ENCODE measurements around the gene SVEP1.

Gene SVEP1

GRCh38 chr9:110566156-110566555 is 13.4 kb downstream of the SVEP1 start:
- no peak overlapping the region for H3K4me3 ChIP-seq (replicated peaks in 1 of 2; ENCODE audit: low read depth in 2 of 2, low read length in 2 of 2)
- DNase-seq (ENCODE audit: low read depth in 2 of 2): no peak

GRCh38 chr9:110561826-110562225 is 17.7 kb downstream of the SVEP1 start:
- no peak overlapping the region for H3K4me3 ChIP-seq (replicated peaks in 1 of 2; ENCODE audit: low read depth in 2 of 2, low read length in 2 of 2)
- peak in 1 of 2 donors; percentile 11 for DNase-seq (ENCODE audit: low read depth in 2 of 2)
- TF ChIP-seq CTCF (IDR thresholded peaks at IDR 0.05; ENCODE audit: low read depth, low read length): no peak

More at GRCh38 chr9:110566156-110566555, 13.4 kb downstream of the SVEP1 start:
- no peak for TF ChIP-seq CTCF (IDR thresholded peaks at IDR 0.05; ENCODE audit: low read depth, low read length)

- peak in 1 of 2 donors; percentile 74 for DNase-seq (ENCODE audit: low read depth in 2 of 2)
- no peak for TF ChIP-seq CTCF (IDR thresholded peaks at IDR 0.05; ENCODE audit: low read depth, low read length)
Observed at GRCh38 chr9:110559869-110560268, 19.7 kb downstream of the SVEP1 start.

GRCh38 chr9:110555551-110556331 is 23.8 kb downstream of the SVEP1 start:
- no peak overlapping the region for H3K4me3 ChIP-seq (replicated peaks in 1 of 2; ENCODE audit: low read depth in 2 of 2, low read length in 2 of 2)
- no peak for TF ChIP-seq CTCF (IDR thresholded peaks at IDR 0.05; ENCODE audit: low read depth, low read length)
- peak; percentile 95 to 97 for DNase-seq (ENCODE audit: low read depth in 2 of 2)

More at GRCh38 chr9:110559869-110560268, 19.7 kb downstream of the SVEP1 start:
- no peak overlapping the region for H3K4me3 ChIP-seq (replicated peaks in 1 of 2; ENCODE audit: low read depth in 2 of 2, low read length in 2 of 2)

- no peak for TF ChIP-seq CTCF (IDR thresholded peaks at IDR 0.05; ENCODE audit: low read depth, low read length)
- peak in 1 of 2 donors; percentile 12 for DNase-seq (ENCODE audit: low read depth in 2 of 2)
- H3K4me3 ChIP-seq (replicated peaks in 1 of 2; ENCODE audit: low read depth in 2 of 2, low read length in 2 of 2): no peak overlapping the region
Observed at GRCh38 chr9:110546411-110546871, 33.1 kb downstream of the SVEP1 start.

GRCh38 chr9:110545705-110546104 is 33.8 kb downstream of the SVEP1 start:
- peak in 1 of 2 donors; percentile 37 for DNase-seq (ENCODE audit: low read depth in 2 of 2)
- no peak for TF ChIP-seq CTCF (IDR thresholded peaks at IDR 0.05; ENCODE audit: low read depth, low read length)
- no peak overlapping the region for H3K4me3 ChIP-seq (replicated peaks in 1 of 2; ENCODE audit: low read depth in 2 of 2, low read length in 2 of 2)

Data from cardiac fibroblast (primary cell).